DOHH2 (cell line): ENCODE measurements around the gene TASP1.

Experiments
- CTCF ChIP-seq: fragments of 200-600 bp; sonication (generic); IDR thresholded peaks from one replicate; pipeline ENCODE4 v1.5.1; 2014; ENCODE audit warnings: antibody characterized with exemption, mild to moderate bottlenecking, low read depth, low read length; ENCODE audit not compliant: poor library complexity, severe bottlenecking
- EZH2phosphoT487 ChIP-seq: fragments of 200-600 bp; sonication (generic); IDR thresholded peaks from 2 replicates; pipeline ENCODE4 v1.6.1; 2017; ENCODE audit warnings: borderline replicate concordance, mild to moderate bottlenecking, antibody characterized with exemption, low read length, moderate library complexity, mixed read lengths

- TF ChIP-seq CTCF, result no peak
- TF ChIP-seq EZH2phosphoT487, result no peak
Measured at GRCh38 chr20:13389115-13389514, 249.6 kb downstream of the TASP1 start.
